Activated naive CD4-positive, alpha-beta T cell treated with anti-CD3 and anti-CD28 coated beads, Interleukin-2, amount 50 U/mL, for 72 hours (primary cell): ENCODE measurements around the gene MAPRE3. TPM values are rescaled to one million over a fixed set of nuclear protein-coding genes. Genes with fewer than 3 reads are reported as not detected.

Experiments
- total RNA-seq, 2 donors: library from RNA; stranded (reverse); gene quantifications; one replicate each; pipeline ENCODE4 v1.2.3, GENCODE V29; 2022

Gene MAPRE3
- total RNA-seq, 2 donors from 2014 or later, result 4.0 to 4.2 TPM

Other genes with a start within 250 kb of the MAPRE3 start
- gene SLC35F6, start 206.4 kb upstream of the MAPRE3 start, total RNA-seq, result 1 to 10 TPM; 5.1 to 8.6 TPM
- 10 to 100 TPM; 26.9 to 38.1 TPM for gene CENPA, start 184.6 kb upstream of the MAPRE3 start, total RNA-seq
- gene DPYSL5, start 122.5 kb upstream of the MAPRE3 start, total RNA-seq, result not detected
- gene TMEM214, start 62.3 kb downstream of the MAPRE3 start, total RNA-seq, result 10 to 100 TPM; 54.3 to 68.0 TPM
- gene AGBL5, start 81.0 kb downstream of the MAPRE3 start, total RNA-seq, result 10 to 100 TPM; 14.1 to 21.6 TPM
- 100 to 1,000 TPM; 263 to 344 TPM for gene OST4, start 101.0 kb downstream of the MAPRE3 start, total RNA-seq
- under 1 TPM; 0.52 to 0.78 TPM for gene EMILIN1, start 108.0 kb downstream of the MAPRE3 start, total RNA-seq
- 10 to 100 TPM; 10.6 to 16.3 TPM for gene KHK, start 116.1 kb downstream of the MAPRE3 start, total RNA-seq
- 10 to 100 TPM in 1 of 2 donors, under 1 TPM in 1; 0.50 to 15.8 TPM for gene CGREF1, start 148.5 kb downstream of the MAPRE3 start, total RNA-seq
- gene ABHD1, start 153.2 kb downstream of the MAPRE3 start, total RNA-seq, result under 1 TPM; 0.43 to 0.56 TPM
- 10 to 100 TPM; 49.8 to 52.9 TPM for gene PREB, start 164.0 kb downstream of the MAPRE3 start, total RNA-seq
- gene PRR30, start 168.8 kb downstream of the MAPRE3 start, total RNA-seq, result not detected
- gene TCF23, start 178.4 kb downstream of the MAPRE3 start, total RNA-seq, result under 1 TPM in 1 of 2 donors, not detected in 1; 0.07 TPM
- 10 to 100 TPM; 58.8 to 59.1 TPM for gene ATRAID, start 241.4 kb downstream of the MAPRE3 start, total RNA-seq
- 10 to 100 TPM; 40.7 to 42.0 TPM for gene SLC5A6, start 241.6 kb downstream of the MAPRE3 start, total RNA-seq
- gene CAD, start 246.7 kb downstream of the MAPRE3 start, total RNA-seq, result 10 to 100 TPM; 85.2 to 86.3 TPM